Stimulated activated CD8-positive, alpha-beta memory T cell treated with anti-CD3 and anti-CD28 coated beads, Interleukin-4, amount 100 ng/mL, for 24 hours (primary cell): ENCODE results near the gene FYB1.

Experiments
- DNase-seq: peaks from one replicate; pipeline ENCODE4 v3.0.0-alpha.2; 2020; ENCODE audit warnings: low read depth

Gene FYB1

GRCh38 chr5:39120052-39120420 lies 99.3 kb downstream of the FYB1 start:
- DNase-seq = no peak

GRCh38 chr5:39119404-39120051 lies 99.8 kb downstream of the FYB1 start:
- DNase-seq = no peak

GRCh38 chr5:39118638-39119037 lies 100.7 kb downstream of the FYB1 start:
- no peak for DNase-seq

GRCh38 chr5:39117401-39117800 lies 102.0 kb downstream of the FYB1 start:
- no peak for DNase-seq

GRCh38 chr5:39116344-39117170 lies 102.8 kb downstream of the FYB1 start:
- DNase-seq = no peak

GRCh38 chr5:39115644-39116343 lies 103.6 kb downstream of the FYB1 start:
- DNase-seq = no peak

GRCh38 chr5:39114155-39114554 lies 105.2 kb downstream of the FYB1 start:
- DNase-seq = no peak

GRCh38 chr5:39113354-39113953 lies 105.9 kb downstream of the FYB1 start:
- no peak for DNase-seq

GRCh38 chr5:39109606-39110005 lies 109.8 kb downstream of the FYB1 start:
- no peak for DNase-seq

- no peak for DNase-seq
These were observed 110.4 kb downstream of the FYB1 start for GRCh38 chr5:39108987-39109386.

GRCh38 chr5:39107350-39107749 lies 112.0 kb downstream of the FYB1 start:
- DNase-seq = no peak

GRCh38 chr5:39106322-39106721 lies 113.0 kb downstream of the FYB1 start:
- DNase-seq = no peak

GRCh38 chr5:39104221-39104620 lies 115.1 kb downstream of the FYB1 start:
- DNase-seq = no peak

- no peak for DNase-seq
These were observed 116.6 kb downstream of the FYB1 start for GRCh38 chr5:39102684-39103155.

- no peak for DNase-seq
These were observed 118.4 kb downstream of the FYB1 start for GRCh38 chr5:39100851-39101396.

GRCh38 chr5:39100301-39100850 lies 119.0 kb downstream of the FYB1 start:
- no peak for DNase-seq

- no peak for DNase-seq
These were observed 119.5 kb downstream of the FYB1 start for GRCh38 chr5:39099831-39100230.

- DNase-seq = no peak
These were observed 126.0 kb downstream of the FYB1 start for GRCh38 chr5:39093352-39093751.

GRCh38 chr5:39092581-39093351 lies 126.6 kb downstream of the FYB1 start:
- no peak for DNase-seq

GRCh38 chr5:39091940-39092580 lies 127.3 kb downstream of the FYB1 start:
- no peak for DNase-seq

GRCh38 chr5:39083968-39084367 lies 135.4 kb downstream of the FYB1 start:
- no peak for DNase-seq
